GM12878 (cell line): ENCODE measurements around the gene SSNA1. TPM values are rescaled to one million over a fixed set of nuclear protein-coding genes. Genes with fewer than 3 reads are reported as not detected.

Source experiments
- ATAC-seq: fragments of 200-7000 bp; cut with Tn5 transposase; 3 replicates; pipeline ENCODE4 v1.9.1; 2020; ENCODE audit warnings: mild to moderate bottlenecking, moderate library complexity
- BruUV-seq: library from RNA; stranded (reverse); fragments of 400-500 nt; replicated peaks from 2 replicates; lab custom pipeline; 2021; lab: Mats Ljungman, UMichigan
- CTCF ChIA-PET: fragments of 300-600 bp; sonication (Branson Sonifier 250); formaldehyde crosslinking; extraction: SDS; loops from one replicate; lab custom pipeline; 2021; ENCODE audit warnings: inconsistent platforms; lab: Yijun Ruan, JAX
- POLR2A ChIA-PET: fragments of 350-600 bp; formaldehyde crosslinking; extraction: SDS; loops from one replicate; lab custom pipeline; 2021; ENCODE audit warnings: inconsistent platforms; lab: Charles Lee
- RAD21 ChIA-PET: fragments of 300-600 bp; sonication (Branson Sonifier 250); formaldehyde crosslinking; loops from one replicate; lab custom pipeline; 2023; ENCODE audit warnings: antibody characterized with exemption; ENCODE audit not compliant: unreplicated experiment; lab: Charles Lee
- SMC1A ChIA-PET: fragments of 300-600 bp; sonication (Branson Sonifier 250); formaldehyde crosslinking; loops from one replicate; lab custom pipeline; 2023; ENCODE audit not compliant: unreplicated experiment, uncharacterized antibody; lab: Charles Lee
- DNase-seq: peaks from one replicate; pipeline ENCODE4 v3.0.0-alpha.2; 2011; ENCODE audit warnings: low read depth, low spot score
- FAIRE-seq: peaks from 3 replicates; lab custom pipeline; 2011; peaks lifted over from hg19 to GRCh38; lab: Jason Lieb, UNC
- H2AFZ ChIP-seq: 2 replicates; pipeline ENCODE4 v1.6.0; 2011; ENCODE audit warnings: low read depth, low read length, control low read depth; ENCODE audit not compliant: control insufficient read depth
- H3K27ac ChIP-seq: 2 replicates; pipeline ENCODE4 v1.5.1; 2011; ENCODE audit warnings: control low read depth; ENCODE audit not compliant: control insufficient read depth, insufficient read depth
- H3K27me3 ChIP-seq, 2 experiments: replicated peaks in 1 of 2; 2 replicates each; pipeline versions ENCODE4 v1.6.0 to v1.6.1; 2011; ENCODE audit warnings: low read length in 1 of 2; ENCODE audit not compliant: control insufficient read depth in 2 of 2, insufficient read depth in 2 of 2
- H3K36me3 ChIP-seq, 2 experiments: 2 replicates each; pipeline ENCODE4 v1.5.1; 2011; ENCODE audit warnings: low read length in 1 of 2; ENCODE audit not compliant: control insufficient read depth in 2 of 2, insufficient read depth in 2 of 2
- H3K4me1 ChIP-seq: 2 replicates; pipeline ENCODE4 v1.6.1; 2011; ENCODE audit warnings: mild to moderate bottlenecking, low read length, moderate library complexity, mixed read lengths; ENCODE audit not compliant: control insufficient read depth, insufficient read depth
- H3K4me2 ChIP-seq: 2 replicates; pipeline ENCODE4 v1.6.0; 2011; ENCODE audit warnings: control low read depth; ENCODE audit not compliant: control insufficient read depth, insufficient read depth
- H3K4me3 ChIP-seq: fragments of 200-600 bp; sonication (generic); 2 replicates; pipeline ENCODE4 v1.5.1; 2016
- H3K79me2 ChIP-seq: 2 replicates; pipeline ENCODE4 v1.6.0; 2011; ENCODE audit warnings: low read length; ENCODE audit not compliant: control insufficient read depth, insufficient read depth
- H3K9ac ChIP-seq: 2 replicates; pipeline ENCODE4 v1.8.0; 2011; ENCODE audit warnings: low read length, control low read depth, mixed read lengths; ENCODE audit not compliant: control insufficient read depth, insufficient read depth
- H3K9me3 ChIP-seq: replicated peaks from 3 replicates; pipeline ENCODE4 v1.5.1; 2011; ENCODE audit warnings: mild to moderate bottlenecking, low read length; ENCODE audit not compliant: control insufficient read depth, insufficient read depth
- H4K20me1 ChIP-seq: 2 replicates; pipeline ENCODE4 v1.6.0; 2011; ENCODE audit not compliant: control insufficient read depth, insufficient read depth
- CEBPB ChIP-seq, 2 experiments: fragments of 150-350 bp in 1 of 2; IDR thresholded peaks; 2 replicates each; pipeline ENCODE4 v1.6.1; 2012 to 2014; ENCODE audit warnings: low read depth in 2 of 2, low read length in 2 of 2, borderline replicate concordance in 1 of 2, inconsistent platforms in 1 of 2
- ESRRA ChIP-seq: IDR thresholded peaks from 2 replicates; pipeline ENCODE4 v1.6.1; 2012; ENCODE audit warnings: mild to moderate bottlenecking, low read length, improper control_type of control experiment
- POLR2A ChIP-seq: IDR thresholded peaks from 2 replicates; pipeline ENCODE4 v1.6.1; 2011; ENCODE audit warnings: low read depth, mild to moderate bottlenecking, low read length
- POLR2AphosphoS5 ChIP-seq: IDR thresholded peaks from 2 replicates; pipeline ENCODE4 v1.6.1; 2011; ENCODE audit warnings: mild to moderate bottlenecking, low read length, inconsistent platforms
- SREBF1 ChIP-seq: IDR thresholded peaks from 2 replicates; pipeline ENCODE4 v1.6.1; 2012; ENCODE audit warnings: mild to moderate bottlenecking, low read length
- TCF3 ChIP-seq: IDR thresholded peaks from 2 replicates; pipeline ENCODE4 v1.6.1; 2012; ENCODE audit warnings: low read depth, mild to moderate bottlenecking, low read length, borderline replicate concordance; ENCODE audit not compliant: insufficient read depth
- WGBS: methylation state at CpG from one replicate; pipeline ENCODE4 v1.1.6; 2016; ENCODE audit warnings: low lambda C conversion rate; ENCODE audit not compliant: insufficient replicate concordance, insufficient coverage; ENCODE audit errors: missing lambda C conversion rate; 5-methylcytosine and 5-hydroxymethylcytosine counted together
- in situ Hi-C: fragments of 300-500 bp; cut with MboI; formaldehyde crosslinking; loops from 9 replicates; pipeline ENCODE4 v1.14.3; 2018; ENCODE audit warnings: mixed read lengths
- intact Hi-C: fragments of 100-400 bp; cut with micrococcal nuclease; formaldehyde crosslinking; loops from one replicate; pipeline ENCODE4 v1.14.2; 2022; ENCODE audit not compliant: unreplicated experiment
- polyA plus RNA-seq, 11 experiments: library from polyadenylated mRNA; depleted of rRNA in 4 of 11; unstranded in 6 of 11; stranded (reverse) in 5 of 11; fragments of >200 nt; fragmentation: Nextera tagmentation in 4 of 11; fragmentation: Illumina TruSeq in 1 of 11; extraction: Ambion mirVana in 4 of 11; extraction: Trizol in 1 of 11; gene quantifications; 1 replicate in 1 of 11; 2 replicates in 10 of 11; pipeline versions ENCODE4 v1.2.1 to v1.2.3, GENCODE V29; 2011 to 2016; ENCODE audit warnings: inconsistent platforms in 2 of 11, missing spikeins in 2 of 11, low read depth in 1 of 11
- total RNA-seq, 4 experiments: library from RNA; depleted of rRNA in 3 of 4; stranded (reverse); fragments of >200 nt in 3 of 4; fragmentation: Illumina TruSeq in 1 of 4; extraction: Trizol in 1 of 4; gene quantifications; 2 replicates each; pipeline versions ENCODE4 v1.2.1 to v1.2.3, GENCODE V29; 2013 to 2021
- TF ChIP-seq, protein P1 (sequence below): fragments of 450-650 bp; IDR thresholded peaks from 2 replicates; pipeline ENCODE4 v1.6.1; 2014; ENCODE audit warnings: mild to moderate bottlenecking
- TF ChIP-seq, protein P2 (sequence below): IDR thresholded peaks from 2 replicates; pipeline ENCODE4 v1.6.1; 2012; ENCODE audit warnings: mild to moderate bottlenecking, low read depth, low read length
- TF ChIP-seq, protein P3 (sequence below): IDR thresholded peaks from 2 replicates; pipeline ENCODE4 v1.6.1; 2012; ENCODE audit warnings: low read length, inconsistent platforms

Gene SSNA1
- total and polyA plus RNA-seq, 10 of the 15 experiments (the other 5 are each of a cell fraction or from before 2014, with no cell fraction given), result 0.63 to 139 (median 78.0) TPM

DNA sequence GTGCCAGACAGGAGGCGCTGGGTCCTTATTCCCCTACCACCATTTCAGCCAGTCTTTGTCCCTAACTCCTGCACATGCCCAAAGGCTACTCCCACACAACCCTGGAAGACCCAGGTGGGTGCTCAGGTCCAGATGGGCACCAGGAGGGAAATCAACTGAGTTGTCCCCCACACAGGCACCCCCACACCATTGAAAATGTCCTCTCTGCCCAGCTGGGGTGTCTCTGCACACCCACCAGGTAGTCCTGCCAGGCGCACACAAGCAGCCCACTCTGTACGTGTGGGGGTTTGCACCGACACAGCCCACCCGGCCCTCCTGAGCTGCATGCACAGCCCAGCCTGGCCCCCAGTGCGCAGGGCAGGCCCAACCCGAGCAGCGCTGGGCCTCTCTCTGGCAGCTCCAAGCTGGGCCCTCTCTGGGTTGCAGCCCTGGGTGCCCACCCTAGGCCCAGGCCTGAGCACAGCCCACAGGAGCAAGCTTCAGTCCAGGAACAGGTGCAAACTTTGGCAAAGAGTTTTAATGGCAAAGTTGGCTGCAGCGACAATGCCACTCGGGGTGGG is 31.4 kb downstream of the SSNA1 start:
- H3K36me3 ChIP-seq, result peaks cover 0 to 2% of the 10 kb centered on the region in 2 experiments; a peak in 2 of 4 replicates
- BruUV-seq, result no TSS peak
- H3K9me3 ChIP-seq, result no peaks in the 10 kb centered on the region
- ATAC-seq (no peak), FAIRE-seq (no peak), DNase-seq (no peak)
- H3K4me1 ChIP-seq, result peaks cover 12% of the 10 kb centered on the region
- H3K27me3 ChIP-seq, result no peaks in the 10 kb centered on the region
- no peak overlapping the region for H3K9ac ChIP-seq
- no peaks in the 10 kb centered on the region for H4K20me1 ChIP-seq
- ChIA-PET POLR2A (interaction anchor here (0.6 to 1.4 kb wide), 3 partner anchors 19 to 69 kb away, joined by 4 to 5 read pairs (median 5); partner anchors contain the start of gene TPRN), RAD21 (interaction anchor here (0.5 kb wide), 1 partner anchor 267 kb away, joined by 3 read pairs; no protein-coding TSS in a partner anchor), SMC1A (interaction anchor here (0.5 to 1.1 kb wide), 2 partner anchors 17 to 101 kb away, joined by 3 read pairs; no protein-coding TSS in a partner anchor), CTCF (no interaction called here)
- no peak overlapping the region for H3K4me3 ChIP-seq
- TF ChIP-seq, protein P1, sequence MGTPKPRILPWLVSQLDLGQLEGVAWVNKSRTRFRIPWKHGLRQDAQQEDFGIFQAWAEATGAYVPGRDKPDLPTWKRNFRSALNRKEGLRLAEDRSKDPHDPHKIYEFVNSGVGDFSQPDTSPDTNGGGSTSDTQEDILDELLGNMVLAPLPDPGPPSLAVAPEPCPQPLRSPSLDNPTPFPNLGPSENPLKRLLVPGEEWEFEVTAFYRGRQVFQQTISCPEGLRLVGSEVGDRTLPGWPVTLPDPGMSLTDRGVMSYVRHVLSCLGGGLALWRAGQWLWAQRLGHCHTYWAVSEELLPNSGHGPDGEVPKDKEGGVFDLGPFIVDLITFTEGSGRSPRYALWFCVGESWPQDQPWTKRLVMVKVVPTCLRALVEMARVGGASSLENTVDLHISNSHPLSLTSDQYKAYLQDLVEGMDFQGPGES, result no peak
- peak; percentile 41; the same call in 1 of the 2 replicates for TF ChIP-seq POLR2A
- TF ChIP-seq CEBPB (IDR thresholded peaks at IDR 0.05; ENCODE audit: borderline replicate concordance in 1 of 2, low read depth in 2 of 2, low read length in 2 of 2), result no peak
- no peak for TF ChIP-seq TCF3
- TF ChIP-seq, protein P2, sequence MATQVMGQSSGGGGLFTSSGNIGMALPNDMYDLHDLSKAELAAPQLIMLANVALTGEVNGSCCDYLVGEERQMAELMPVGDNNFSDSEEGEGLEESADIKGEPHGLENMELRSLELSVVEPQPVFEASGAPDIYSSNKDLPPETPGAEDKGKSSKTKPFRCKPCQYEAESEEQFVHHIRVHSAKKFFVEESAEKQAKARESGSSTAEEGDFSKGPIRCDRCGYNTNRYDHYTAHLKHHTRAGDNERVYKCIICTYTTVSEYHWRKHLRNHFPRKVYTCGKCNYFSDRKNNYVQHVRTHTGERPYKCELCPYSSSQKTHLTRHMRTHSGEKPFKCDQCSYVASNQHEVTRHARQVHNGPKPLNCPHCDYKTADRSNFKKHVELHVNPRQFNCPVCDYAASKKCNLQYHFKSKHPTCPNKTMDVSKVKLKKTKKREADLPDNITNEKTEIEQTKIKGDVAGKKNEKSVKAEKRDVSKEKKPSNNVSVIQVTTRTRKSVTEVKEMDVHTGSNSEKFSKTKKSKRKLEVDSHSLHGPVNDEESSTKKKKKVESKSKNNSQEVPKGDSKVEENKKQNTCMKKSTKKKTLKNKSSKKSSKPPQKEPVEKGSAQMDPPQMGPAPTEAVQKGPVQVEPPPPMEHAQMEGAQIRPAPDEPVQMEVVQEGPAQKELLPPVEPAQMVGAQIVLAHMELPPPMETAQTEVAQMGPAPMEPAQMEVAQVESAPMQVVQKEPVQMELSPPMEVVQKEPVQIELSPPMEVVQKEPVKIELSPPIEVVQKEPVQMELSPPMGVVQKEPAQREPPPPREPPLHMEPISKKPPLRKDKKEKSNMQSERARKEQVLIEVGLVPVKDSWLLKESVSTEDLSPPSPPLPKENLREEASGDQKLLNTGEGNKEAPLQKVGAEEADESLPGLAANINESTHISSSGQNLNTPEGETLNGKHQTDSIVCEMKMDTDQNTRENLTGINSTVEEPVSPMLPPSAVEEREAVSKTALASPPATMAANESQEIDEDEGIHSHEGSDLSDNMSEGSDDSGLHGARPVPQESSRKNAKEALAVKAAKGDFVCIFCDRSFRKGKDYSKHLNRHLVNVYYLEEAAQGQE, result no peak
- TF ChIP-seq SREBF1, result no peak
- TF ChIP-seq POLR2AphosphoS5, result no peak
- no peak for TF ChIP-seq ESRRA
- TF ChIP-seq, protein P3, sequence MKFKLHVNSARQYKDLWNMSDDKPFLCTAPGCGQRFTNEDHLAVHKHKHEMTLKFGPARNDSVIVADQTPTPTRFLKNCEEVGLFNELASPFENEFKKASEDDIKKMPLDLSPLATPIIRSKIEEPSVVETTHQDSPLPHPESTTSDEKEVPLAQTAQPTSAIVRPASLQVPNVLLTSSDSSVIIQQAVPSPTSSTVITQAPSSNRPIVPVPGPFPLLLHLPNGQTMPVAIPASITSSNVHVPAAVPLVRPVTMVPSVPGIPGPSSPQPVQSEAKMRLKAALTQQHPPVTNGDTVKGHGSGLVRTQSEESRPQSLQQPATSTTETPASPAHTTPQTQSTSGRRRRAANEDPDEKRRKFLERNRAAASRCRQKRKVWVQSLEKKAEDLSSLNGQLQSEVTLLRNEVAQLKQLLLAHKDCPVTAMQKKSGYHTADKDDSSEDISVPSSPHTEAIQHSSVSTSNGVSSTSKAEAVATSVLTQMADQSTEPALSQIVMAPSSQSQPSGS, result no peak
- H3K4me2 ChIP-seq, result no peak overlapping the region
- intact Hi-C loops (loop anchor here (5.0 to 10.0 kb wide), 2 partner anchors 33 to 175 kb away; partner anchors contain the start of genes ANAPC2, NPDC1 and SSNA1), in situ Hi-C loops (no loop called here)
- WGBS, result 94% methylated on average over 10 of the region's 10 CpGs
- H3K79me2 ChIP-seq, result no peaks in the 10 kb centered on the region
- no peak overlapping the region for H2AFZ ChIP-seq
- no peak overlapping the region for H3K27ac ChIP-seq
